Endometrial microvascular endothelial cells (primary cell): ENCODE data around the gene MTNR1A. TPM values are rescaled to one million over a fixed set of nuclear protein-coding genes. Genes with fewer than 3 reads are reported as not detected.
"Not testable (repeated sequence)": the region's sequence is repeated elsewhere in the genome, so short reads cannot be mapped to it uniquely, and the experiment has no call there.

Experiments used
- in situ Hi-C: cut with HindIII; loops from 2 replicates; pipeline ENCODE4 v1.10.0; 2017; ENCODE audit warnings: low sequenced_read_pairs, low pct_unique_long_range_greater_than_20kb; ENCODE audit errors: inconsistent ontology term
- total RNA-seq: library from RNA; depleted of rRNA; stranded (reverse); fragments of >200 nt; gene quantifications from one replicate; pipeline ENCODE4 v1.2.3, GENCODE V29; 2015; ENCODE audit errors: inconsistent ontology term

The MTNR1A gene
- total RNA-seq, 1 donor from 2014 or later, result not detected

DNA sequence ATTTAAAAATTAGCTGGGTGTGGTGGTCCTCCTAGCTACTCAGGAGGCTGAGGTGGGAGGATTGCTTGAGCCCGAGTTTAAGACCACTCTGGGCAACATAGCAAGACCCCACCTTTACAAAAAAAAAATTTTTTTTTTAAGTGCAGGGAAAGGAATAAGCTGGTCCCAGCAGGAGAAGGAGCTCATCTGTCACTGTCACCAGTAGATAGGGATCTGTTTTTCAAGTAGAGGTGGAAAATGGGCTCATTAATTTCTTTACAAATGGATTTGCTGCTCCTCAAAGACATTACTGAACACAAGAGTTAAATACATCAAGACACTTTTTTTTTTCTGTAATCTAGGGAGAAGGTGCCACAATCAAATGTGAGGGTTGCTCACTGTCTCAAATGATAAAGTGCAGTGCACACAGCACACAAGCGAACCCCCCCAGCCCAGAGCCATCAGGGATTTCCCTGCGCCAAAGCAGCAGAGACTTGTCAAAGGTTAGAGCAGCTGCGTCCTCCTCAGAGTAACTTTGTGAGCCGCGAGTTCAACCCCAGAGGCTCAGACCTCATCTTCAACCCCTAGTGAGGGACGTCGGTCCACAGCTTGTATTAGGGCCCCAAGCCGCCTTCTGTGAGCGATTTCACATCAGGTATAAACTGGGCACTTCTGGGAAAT lies 14.3 kb upstream of the MTNR1A start:
- in situ Hi-C loops, result no loop called here

DNA sequence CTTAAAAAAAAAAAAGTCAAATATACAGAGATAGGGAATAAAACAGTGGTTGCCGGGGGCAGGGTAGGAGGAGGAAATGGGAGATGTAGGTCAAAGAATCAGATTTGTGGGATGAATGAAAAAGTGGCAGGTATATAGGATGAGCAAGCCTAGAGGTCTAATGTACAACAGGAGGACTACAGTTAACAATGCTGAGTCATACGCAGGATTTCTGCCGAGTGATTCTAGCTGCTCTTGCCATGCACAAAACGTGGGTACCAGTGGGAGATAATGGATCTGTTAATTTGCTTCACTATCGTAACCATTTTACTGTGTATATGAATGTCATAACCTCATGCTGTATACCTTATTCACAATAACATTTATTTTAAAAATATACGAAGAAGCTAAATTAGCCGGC lies 10.7 kb upstream of the MTNR1A start:
- in situ Hi-C loops, result no loop called here

DNA sequence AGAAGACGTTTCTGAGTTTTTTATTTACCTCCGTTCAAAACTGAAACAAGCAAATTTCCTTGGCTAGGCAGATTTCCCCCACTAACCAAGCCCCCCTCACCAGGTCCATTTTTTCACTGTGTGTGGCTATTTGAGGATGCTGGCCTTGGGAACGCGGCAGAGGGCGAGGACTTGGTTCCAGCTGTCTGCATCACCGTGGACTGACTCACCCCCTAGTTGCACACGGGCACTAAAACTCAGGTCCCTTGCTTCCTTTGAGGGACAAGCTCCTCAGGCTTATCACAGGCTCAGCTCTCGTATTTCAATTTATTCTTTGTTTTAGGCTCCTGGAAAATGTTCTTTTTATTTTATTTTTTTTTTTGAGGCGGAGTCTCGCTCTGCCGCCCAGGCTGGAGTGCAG lies 8.4 kb upstream of the MTNR1A start:
- in situ Hi-C loops, result no loop called here

DNA sequence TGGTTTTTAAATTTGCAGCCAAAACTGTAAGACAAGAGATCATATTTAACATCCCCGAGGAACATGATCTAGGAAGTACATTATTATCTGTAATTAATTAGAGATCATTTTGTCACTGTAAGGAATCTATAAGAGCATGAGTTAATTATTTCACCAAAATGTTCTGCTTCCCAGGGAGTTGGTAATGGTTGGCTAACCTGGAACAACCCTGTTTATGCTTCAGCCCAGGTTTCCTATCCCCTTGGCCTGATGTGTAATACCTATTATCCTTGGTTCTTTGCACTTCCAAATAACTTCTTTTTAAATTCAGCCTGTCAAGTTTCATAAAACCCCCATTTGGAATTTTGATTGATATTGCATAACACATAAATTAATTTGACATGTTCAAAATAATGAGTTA lies 6.4 kb upstream of the MTNR1A start:
- in situ Hi-C loops, result no loop called here

DNA sequence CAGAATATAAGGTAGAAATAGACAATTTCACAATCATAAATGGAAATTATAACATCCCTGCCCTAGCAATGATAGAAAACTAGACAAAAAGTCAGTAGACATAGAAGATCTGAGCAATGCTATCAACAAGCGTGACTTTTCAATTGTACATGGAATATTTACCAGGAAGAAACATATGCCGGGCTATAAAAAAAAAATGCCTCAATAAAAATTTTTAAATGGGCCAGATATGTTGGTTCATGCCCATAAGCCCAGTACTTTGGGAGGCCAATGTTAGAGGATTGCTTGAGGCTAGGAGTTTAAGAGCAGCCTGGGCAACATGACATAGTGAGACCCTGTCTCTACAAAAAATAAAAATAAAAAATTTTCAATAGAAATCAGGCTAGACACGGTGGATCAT lies 5.3 kb upstream of the MTNR1A start:
- in situ Hi-C loops, result no loop called here

DNA sequence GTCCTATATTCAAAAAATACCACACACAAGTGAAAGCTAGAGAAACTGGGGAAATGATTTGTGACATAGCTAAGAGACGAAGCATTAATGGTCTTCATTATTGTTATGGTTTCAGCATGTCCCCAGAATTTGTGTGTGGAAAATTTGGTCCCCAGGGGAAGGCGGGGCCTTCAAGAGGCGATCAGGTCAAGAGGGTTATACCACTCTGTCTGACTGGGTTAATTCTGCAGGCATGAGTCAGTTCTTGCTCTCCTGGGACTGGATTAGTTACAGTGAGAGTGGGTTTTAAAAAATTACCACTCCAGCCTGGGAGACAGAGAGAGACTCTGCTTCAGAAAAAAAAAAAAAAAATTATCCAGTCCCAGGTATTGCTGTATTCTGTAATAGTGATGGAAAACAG lies 2.1 kb upstream of the MTNR1A start:
- in situ Hi-C loops, result no loop called here

DNA sequence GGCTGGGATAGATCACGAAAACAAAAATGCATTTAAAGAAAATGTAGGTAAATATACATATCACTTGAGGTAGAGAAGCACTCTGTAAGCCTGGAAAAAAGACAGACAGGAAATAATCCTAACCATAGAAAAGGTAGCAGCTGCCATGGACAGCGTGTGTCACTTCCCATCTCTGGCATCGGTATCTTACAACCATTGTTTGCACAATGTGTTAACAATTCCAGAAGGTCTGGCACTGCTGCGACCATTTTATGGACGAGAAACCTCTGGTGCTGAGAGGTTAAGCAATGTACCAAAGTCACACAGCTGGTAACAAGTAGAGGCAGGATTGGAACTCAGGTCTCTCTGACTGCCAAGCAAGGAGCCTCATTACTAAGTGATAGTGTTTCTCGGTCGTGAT lies 1.7 kb upstream of the MTNR1A start:
- in situ Hi-C loops, result no loop called here

DNA sequence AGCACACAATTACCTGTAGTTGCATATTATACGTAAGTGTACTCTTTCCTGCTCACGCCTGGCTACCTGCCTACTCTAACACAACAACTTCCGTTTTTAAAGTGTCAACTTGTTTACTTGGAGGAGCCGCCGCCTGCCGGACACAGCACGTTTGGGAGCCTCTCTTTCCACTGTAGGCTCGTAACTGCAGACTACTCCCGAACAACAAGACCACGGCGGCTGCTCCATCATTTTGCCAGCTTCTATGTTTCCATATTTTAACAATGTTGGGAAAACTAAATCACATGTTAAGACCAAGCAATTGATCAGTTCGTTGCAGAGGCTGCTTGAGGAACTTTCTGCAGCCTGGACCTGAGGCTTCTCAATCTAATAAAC lies 841 bp downstream of the MTNR1A start:
- in situ Hi-C loops, result no loop called here

DNA sequence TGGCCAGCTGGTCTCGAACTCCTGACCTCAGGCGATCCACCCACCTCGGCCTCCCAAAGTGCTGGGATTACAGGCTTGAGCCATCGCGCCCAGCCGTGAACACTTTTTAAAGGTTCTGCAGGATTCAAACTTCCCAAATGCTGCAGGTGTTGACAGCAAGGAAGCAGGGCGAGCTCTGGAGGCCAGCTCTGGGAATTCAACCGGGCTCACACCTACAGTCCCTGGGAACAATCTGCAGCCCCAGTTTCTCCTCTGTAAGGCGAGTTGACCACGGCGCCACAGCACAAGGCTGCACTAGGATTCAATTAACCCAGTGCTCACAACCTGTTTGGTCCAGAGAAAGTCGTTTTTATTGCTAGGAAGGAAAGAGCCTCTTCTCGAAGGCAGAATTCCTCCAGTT lies 1.6 kb downstream of the MTNR1A start:
- in situ Hi-C loops, result no loop called here

DNA sequence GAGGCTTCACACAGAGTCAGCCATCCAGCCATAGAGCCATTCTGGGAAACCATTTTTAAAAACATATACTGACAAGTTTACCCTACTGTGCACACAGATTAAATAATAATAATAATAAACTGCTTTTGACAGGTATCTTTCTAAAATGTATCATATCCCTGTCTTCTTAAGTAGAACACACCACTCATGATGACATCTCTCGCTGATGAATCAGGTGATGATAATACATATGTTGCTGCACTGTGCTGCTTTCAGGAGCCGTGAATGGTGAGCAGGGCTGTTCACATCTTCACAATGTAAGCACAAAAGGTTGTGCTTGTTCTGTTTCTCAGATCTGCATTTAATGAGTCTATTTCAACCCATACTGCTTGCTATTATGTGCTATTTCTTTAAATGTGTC lies 3.5 kb downstream of the MTNR1A start:
- in situ Hi-C loops, result no loop called here

DNA sequence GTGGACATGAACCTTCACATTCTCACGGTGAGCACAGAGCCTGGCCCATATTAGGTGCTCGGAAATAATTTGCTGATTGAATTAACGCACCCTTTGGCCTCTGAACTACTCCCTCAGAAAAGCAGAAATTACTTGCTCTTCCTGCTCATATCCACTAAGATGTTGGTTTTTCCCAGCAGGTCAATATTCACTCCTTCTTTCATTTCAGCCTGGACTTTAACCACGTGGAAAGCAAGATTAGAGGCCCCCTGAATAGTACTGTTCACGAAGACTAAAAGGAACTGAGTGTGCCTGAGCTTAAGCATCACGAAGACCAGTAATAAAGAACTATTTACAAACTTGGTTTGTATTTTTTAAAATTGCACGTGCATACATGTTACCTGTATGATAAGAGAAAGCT lies 9.9 kb downstream of the MTNR1A start:
- in situ Hi-C loops, result no loop called here

DNA sequence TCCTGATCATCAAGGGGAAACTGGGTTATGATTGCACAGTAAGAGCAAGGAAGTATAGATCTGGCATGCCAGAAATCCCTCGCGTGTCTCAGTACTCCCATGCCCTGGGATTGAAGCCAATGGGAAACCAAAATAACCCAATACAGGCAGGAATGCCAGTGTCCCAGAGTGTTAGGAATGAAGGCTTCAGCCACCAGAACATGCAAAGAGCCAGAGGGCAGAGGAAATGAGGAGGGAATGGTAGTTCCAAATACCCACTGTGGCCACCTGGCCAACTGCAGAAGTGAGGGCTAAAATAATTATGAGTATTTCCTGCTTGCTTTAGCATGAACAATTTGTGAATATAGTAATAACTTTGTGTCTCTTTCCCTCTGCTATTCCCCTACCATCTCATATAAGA lies 12.2 kb downstream of the MTNR1A start:
- in situ Hi-C loops, result no loop called here

DNA sequence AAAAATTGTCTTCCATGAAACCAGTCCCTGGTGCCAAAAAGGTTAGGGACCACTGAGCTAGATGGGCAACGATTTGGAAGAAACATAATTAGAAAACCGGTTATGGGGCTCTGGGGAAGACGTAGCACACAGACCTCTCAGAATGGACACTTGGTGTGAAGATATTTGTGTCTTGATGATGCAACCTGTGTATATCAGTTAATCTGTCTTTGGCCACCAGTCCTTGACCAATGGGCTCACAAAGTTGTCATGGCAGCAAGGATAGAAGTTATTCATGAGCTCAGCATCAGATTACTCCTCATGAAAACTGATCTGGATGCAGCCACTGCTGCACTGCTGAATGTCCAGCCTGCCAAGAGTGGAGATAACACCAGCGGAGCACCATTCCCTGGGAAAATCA lies 13.6 kb downstream of the MTNR1A start:
- in situ Hi-C loops, result no loop called here

DNA sequence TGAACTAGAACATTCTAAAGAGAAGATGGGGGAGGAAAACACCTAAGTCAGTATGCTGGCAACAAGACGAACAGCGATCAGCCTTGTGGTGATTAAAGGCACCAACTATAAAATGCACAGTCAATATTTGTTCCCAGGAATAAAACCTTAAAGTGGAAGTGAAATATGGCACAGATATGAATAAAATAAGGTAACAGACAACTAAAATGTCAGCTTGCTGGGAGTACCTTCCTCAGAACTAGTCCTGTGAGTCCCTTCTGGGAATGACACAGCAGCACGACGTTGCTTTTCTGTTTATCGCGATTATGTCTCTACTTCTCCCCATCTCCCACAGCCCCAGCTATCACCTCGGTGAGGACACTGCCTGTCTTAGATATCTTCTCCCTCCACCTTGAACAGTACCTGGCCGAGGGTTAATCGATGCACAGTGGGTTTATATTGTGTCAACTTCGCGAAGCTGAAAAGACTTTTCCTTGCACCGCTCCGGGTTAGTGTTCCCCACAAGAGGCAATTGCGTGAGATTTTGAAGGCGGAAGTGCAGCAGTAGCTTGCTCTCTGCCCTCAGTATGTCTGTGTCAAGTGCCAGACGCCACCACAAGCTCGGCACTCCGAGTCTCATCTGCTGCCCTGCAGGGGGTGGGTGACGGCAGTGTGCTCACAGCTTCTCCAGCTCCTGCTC lies 17.4 kb downstream of the MTNR1A start:
- in situ Hi-C loops, result no loop called here

DNA sequence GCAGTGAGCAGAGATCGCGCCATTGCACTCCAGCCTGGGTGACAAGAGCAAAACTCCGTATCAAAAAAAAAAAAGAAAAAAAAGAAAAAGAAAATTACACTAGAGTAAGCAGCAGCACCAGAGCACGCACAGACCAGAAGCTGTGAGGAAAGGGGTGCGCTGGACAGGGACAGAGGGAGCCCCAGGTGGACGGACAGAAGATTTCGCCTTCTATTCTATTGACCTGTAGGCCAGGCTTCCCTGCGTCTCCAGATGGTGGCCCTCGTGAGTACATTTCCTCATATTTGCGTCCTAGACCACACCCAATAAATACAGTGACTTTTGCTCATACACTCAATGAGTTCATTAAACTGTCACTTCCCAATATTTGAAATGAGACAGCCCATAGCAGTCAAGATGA lies 19.1 kb downstream of the MTNR1A start:
- in situ Hi-C loops, result no loop called here

DNA sequence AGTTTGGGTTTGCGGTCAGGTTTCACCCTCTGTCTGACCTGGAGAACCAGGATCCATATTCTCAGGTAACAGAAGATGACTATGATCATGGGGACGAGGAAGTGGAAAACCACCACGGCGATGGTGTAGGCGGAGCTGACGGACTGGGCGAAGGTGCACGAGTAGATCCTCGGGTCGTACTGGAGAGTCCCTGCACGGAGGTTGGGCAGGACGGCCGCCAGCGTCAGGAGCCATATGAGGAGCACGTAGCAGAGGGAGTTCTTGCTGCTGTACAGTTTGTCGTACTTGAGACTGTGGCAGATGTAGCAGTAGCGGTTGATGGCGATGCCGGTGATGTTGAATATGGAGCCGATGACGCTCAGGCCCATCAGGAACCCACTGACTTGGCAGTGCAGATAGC lies 21.3 kb downstream of the MTNR1A start:
- in situ Hi-C loops, result no loop called here

DNA sequence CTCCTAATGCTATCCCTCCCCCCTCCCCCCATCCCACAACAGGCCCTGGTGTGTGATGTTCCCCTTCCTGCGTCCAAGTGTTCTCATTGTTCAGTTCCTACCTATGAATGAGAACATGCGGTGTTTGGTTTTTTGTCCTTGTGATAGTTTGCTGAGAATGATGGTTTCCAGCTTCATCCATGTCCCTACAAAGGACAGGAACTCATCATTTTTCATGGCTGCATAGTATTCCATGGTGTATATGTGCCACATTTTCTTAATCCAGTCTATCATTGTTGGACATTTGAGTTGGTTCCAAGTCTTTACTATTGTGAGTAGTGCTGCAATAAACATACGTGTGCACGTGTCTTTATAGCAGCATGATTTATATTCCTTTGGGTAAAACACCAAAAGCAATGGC lies 31.4 kb downstream of the MTNR1A start:
- in situ Hi-C loops, result not testable (repeated sequence)

DNA sequence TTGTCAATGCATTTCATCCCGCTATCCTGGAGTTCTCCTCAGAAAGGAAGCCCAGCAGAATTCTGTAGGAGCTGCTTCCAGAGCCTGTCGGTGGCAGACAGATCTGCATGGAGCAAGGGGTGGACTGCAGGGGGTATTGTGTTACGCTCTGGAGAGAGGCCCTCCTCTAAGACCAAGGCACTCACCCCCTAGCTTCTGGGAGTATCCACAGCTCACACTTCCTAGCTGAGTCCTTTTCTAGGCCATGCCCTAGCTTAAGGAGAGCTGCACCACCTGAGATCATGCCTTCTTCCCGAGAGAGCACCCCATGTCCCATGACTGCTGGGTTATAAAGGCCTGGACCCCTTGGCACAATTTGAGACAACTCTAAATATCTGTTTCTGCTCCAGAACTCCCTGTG lies 39.1 kb downstream of the MTNR1A start:
- in situ Hi-C loops, result no loop called here

DNA sequence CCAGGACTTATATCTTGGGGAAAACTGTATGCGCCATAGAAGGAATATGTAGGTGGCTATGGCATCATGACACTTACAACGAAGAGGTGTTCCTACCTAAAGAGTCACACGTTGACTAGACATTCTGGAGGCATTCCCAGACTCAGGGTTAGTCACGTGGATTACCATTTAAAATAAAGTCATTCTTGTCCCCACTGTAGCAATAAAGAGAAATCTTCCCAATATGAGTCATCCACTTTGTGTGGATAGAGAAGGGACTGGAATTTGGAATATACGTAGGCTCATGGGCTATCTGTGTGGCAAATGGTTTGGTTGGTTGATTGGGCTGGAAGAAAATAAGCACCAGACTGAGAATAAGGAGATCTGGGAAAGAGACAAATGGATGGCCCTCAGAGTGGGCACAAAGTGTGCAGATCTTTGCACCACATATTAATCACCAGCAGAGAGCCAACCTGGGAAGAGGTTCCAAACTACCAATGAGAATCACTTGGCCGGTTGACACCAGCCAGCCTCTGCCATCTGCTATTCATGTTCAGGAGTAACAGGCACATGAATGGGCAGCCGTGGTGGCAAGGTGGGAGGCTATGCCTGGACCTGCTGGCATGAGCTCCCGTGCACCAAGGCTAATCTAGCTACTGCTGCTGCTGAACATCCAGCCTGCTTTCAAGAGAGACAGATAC lies 41.0 kb downstream of the MTNR1A start:
- in situ Hi-C loops, result no loop called here

DNA sequence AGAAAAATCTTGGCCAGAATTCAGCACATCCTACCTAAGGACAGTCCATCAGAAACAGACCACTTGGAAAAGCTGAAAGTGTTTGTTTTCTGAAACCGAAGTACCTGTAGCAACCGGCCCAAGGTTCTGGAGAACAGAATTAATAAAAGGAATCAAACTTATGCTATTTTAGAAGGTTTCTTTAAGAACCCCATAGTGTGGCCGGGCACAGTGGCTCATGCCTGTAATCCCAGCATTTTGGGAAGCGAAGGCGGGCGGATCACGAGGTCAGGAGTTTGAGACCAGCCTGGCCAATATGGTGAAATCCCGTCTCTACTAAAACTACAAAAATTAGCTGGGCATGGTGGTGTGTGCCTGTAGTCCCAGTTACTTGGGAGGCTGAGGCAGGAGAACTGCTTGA lies 50.6 kb downstream of the MTNR1A start:
- in situ Hi-C loops, result not testable (repeated sequence)
